GM12891 (cell line): Measurements from ENCODE around the gene CYB561A3.

Experiments used
- POLR2A ChIP-seq: IDR thresholded peaks from 2 replicates; pipeline ENCODE4 v1.6.1; 2011; ENCODE audit warnings: low read depth, low read length, control low read depth
- SPI1 ChIP-seq: IDR thresholded peaks from 2 replicates; pipeline ENCODE4 v1.6.1; 2011; ENCODE audit warnings: low read depth, low read length, control low read depth
- TAF1 ChIP-seq: IDR thresholded peaks from 2 replicates; pipeline ENCODE4 v1.6.1; 2011; ENCODE audit warnings: low read depth, low read length, control low read depth

GRCh38 chr11:61350803-61351202 is 10.9 kb downstream of the CYB561A3 start:
- TF ChIP-seq SPI1 (no peak), POLR2A (no peak), TAF1 (no peak)
